Spleen (tissue), 7 donors: ENCODE measurements around the gene LMO3.

Source experiments
- POLR2A ChIP-seq, 3 donors: fragments of 450-650 bp; IDR thresholded peaks; one replicate each; pipeline ENCODE4 v1.5.1; 2017; ENCODE audit warnings: antibody characterized with exemption in 3 of 3, mild to moderate bottlenecking in 1 of 3
- TF ChIP-seq, protein P1 (sequence below), 11 experiments: fragments of 200-600 bp in 7 of 11; fragments of 450-650 bp in 4 of 11; sonication (generic) in 4 of 11; IDR thresholded peaks in 8 of 11; conservative IDR thresholded peaks in 3 of 11; 1 replicate in 7 of 11; 2 replicates in 4 of 11; pipeline versions ENCODE4 v1.4.0 to v1.8.0; 2016 to 2021; ENCODE audit warnings: antibody characterized with exemption in 11 of 11, inconsistent platforms in 4 of 11, mild to moderate bottlenecking in 1 of 11
- donor health status: DM: no; HTN: no; CAD: no; lungs with moderate emphysema.
- donor health status: DM: no; HTN: no; CAD: no.
- donor health status: DM: no; HTN: no; CAD: no.

DNA sequence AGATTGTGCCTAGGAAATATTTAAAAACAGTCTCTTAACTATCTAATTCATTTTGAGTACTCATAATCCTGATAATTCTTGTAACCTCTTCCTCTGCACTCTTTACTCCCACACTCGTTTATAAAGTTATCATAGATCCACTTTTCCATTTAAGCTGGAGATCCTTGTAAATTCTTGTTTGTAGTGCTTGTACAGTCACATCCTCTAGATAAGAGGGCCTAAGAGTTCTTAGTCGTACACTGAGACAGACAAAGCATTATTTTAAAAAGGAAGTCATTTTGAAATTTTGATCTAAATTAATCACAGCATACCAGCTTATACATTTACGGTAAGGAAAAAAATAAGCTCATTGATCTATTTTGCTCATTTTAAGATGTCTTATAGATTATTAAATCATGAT lies 42.5 kb downstream of the LMO3 start:
- TF ChIP-seq, protein P1, sequence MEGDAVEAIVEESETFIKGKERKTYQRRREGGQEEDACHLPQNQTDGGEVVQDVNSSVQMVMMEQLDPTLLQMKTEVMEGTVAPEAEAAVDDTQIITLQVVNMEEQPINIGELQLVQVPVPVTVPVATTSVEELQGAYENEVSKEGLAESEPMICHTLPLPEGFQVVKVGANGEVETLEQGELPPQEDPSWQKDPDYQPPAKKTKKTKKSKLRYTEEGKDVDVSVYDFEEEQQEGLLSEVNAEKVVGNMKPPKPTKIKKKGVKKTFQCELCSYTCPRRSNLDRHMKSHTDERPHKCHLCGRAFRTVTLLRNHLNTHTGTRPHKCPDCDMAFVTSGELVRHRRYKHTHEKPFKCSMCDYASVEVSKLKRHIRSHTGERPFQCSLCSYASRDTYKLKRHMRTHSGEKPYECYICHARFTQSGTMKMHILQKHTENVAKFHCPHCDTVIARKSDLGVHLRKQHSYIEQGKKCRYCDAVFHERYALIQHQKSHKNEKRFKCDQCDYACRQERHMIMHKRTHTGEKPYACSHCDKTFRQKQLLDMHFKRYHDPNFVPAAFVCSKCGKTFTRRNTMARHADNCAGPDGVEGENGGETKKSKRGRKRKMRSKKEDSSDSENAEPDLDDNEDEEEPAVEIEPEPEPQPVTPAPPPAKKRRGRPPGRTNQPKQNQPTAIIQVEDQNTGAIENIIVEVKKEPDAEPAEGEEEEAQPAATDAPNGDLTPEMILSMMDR (IDR thresholded peaks at IDR 0.05 in 8 of 11, conservative IDR thresholded peaks at IDR 0.05 in 3 of 11): no peak
- TF ChIP-seq POLR2A (IDR thresholded peaks at IDR 0.05): no peak
